HepG2 (cell line): ENCODE data around the gene RGSL1. TPM values are rescaled to one million over a fixed set of nuclear protein-coding genes. Genes with fewer than 3 reads are reported as not detected.

ENCODE experiments used
- JUND ChIP-seq: sonication (generic); formaldehyde crosslinking; IDR thresholded peaks from 2 replicates; pipeline ENCODE4 v1.8.0; 2022; ENCODE audit warnings: mild to moderate bottlenecking, missing genetic modification reagents
- MAF1 ChIP-seq: sonication (generic); formaldehyde crosslinking; IDR thresholded peaks from 2 replicates; pipeline ENCODE4 v1.5.0; 2020; ENCODE audit warnings: missing genetic modification reagents, borderline replicate concordance
- MAFG ChIP-seq: sonication (generic); formaldehyde crosslinking; IDR thresholded peaks from 2 replicates; pipeline ENCODE4 v1.5.1; 2020; ENCODE audit warnings: mild to moderate bottlenecking, missing genetic modification reagents
- MBNL3 ChIP-seq: fragments of 250-450 bp; sonication (Bioruptor Pico); conservative IDR thresholded peaks from 2 replicates; pipeline ENCODE4 v1.8.0; 2022; ENCODE audit warnings: mild to moderate bottlenecking, inconsistent platforms
- NFE2 ChIP-seq: sonication (generic); formaldehyde crosslinking; IDR thresholded peaks from 2 replicates; pipeline ENCODE4 v1.4.0; 2020; ENCODE audit warnings: missing genetic modification reagents
- SOX6 ChIP-seq, 2 experiments: fragments of 450-650 bp in 1 of 2; sonication (generic) in 1 of 2; formaldehyde crosslinking in 1 of 2; IDR thresholded peaks; 2 replicates each; pipeline versions ENCODE4 v1.4.0 to v1.6.1; 2017 to 2020; ENCODE audit warnings: antibody characterized with exemption in 1 of 2, mild to moderate bottlenecking in 1 of 2, missing genetic modification reagents in 1 of 2
- THYN1 ChIP-seq: sonication (generic); formaldehyde crosslinking; IDR thresholded peaks from 2 replicates; pipeline ENCODE4 v1.8.1; 2023; ENCODE audit warnings: low read depth, mild to moderate bottlenecking, moderate library complexity, missing genetic modification reagents, borderline replicate concordance
- ZNF30 ChIP-seq: sonication (generic); formaldehyde crosslinking; IDR thresholded peaks from 2 replicates; pipeline ENCODE4 v1.5.0; 2020; ENCODE audit warnings: mild to moderate bottlenecking, missing genetic modification reagents
- ZNF660 ChIP-seq: sonication (generic); formaldehyde crosslinking; IDR thresholded peaks from 2 replicates; pipeline ENCODE4 v1.5.1; 2020; ENCODE audit warnings: mild to moderate bottlenecking, low read depth, missing genetic modification reagents, borderline replicate concordance
- ZNF674 ChIP-seq: sonication (generic); formaldehyde crosslinking; IDR thresholded peaks from 2 replicates; pipeline ENCODE4 v1.5.0; 2020; ENCODE audit warnings: low read depth, mild to moderate bottlenecking, missing genetic modification reagents
- ZNF784 ChIP-seq: sonication (generic); formaldehyde crosslinking; IDR thresholded peaks from 2 replicates; pipeline ENCODE4 v1.5.1; 2020; ENCODE audit warnings: missing genetic modification reagents, mild to moderate bottlenecking, borderline replicate concordance
- polyA plus RNA-seq, 8 experiments: library from polyadenylated mRNA; depleted of rRNA in 3 of 8; stranded (reverse) in 7 of 8; unstranded in 1 of 8; fragments of >200 nt; fragmentation: Illumina TruSeq in 4 of 8; extraction: Trizol in 4 of 8; gene quantifications; 2 replicates each; pipeline versions ENCODE4 v1.2.1 to v1.2.3, GENCODE V29; 2011 to 2016; ENCODE audit warnings: low read depth in 4 of 8, missing spikeins in 1 of 8, mixed read lengths in 1 of 8; ENCODE audit not compliant: insufficient read depth in 1 of 8
- total RNA-seq, 5 experiments: library from RNA; depleted of rRNA; stranded (reverse); fragments of >200 nt; fragmentation: Illumina TruSeq; extraction: Trizol; gene quantifications; 2 replicates each; pipeline ENCODE4 v1.2.3, GENCODE V29; 2016; ENCODE audit warnings: low read depth in 1 of 5
- TF ChIP-seq, protein P1 (sequence below): sonication (generic); formaldehyde crosslinking; IDR thresholded peaks from 2 replicates; pipeline ENCODE4 v1.4.0; 2020; ENCODE audit warnings: mild to moderate bottlenecking, low read depth, missing genetic modification reagents
- TF ChIP-seq, protein P2 (sequence below): sonication (generic); formaldehyde crosslinking; IDR thresholded peaks from one replicate; pipeline ENCODE4 v1.5.1; 2020; ENCODE audit warnings: mild to moderate bottlenecking, missing genetic modification reagents; ENCODE audit errors: not compliant biosample characterization

The RGSL1 gene
- total and polyA plus RNA-seq, 2 of the 13 experiments (the other 11 are each of a cell fraction or from before 2014, with no cell fraction given) = not detected

- TF ChIP-seq JUND (no peak), MAFG (no peak), MBNL3 (CRISPR knock-in tag) (no peak), ZNF784 (CRISPR knock-in tag) (no peak), NFE2 (CRISPR knock-in tag) (no peak), SOX6 (IDR thresholded peaks at IDR 0.05) (no peak), SOX6 (CRISPR knock-in tag; IDR thresholded peaks at IDR 0.05) (peak; percentile 67), MAF1 (no peak), ZNF660 (CRISPR knock-in tag) (no peak), THYN1 (no peak), ZNF674 (CRISPR knock-in tag) (no peak), ZNF30 (CRISPR knock-in tag) (no peak)
- TF ChIP-seq, protein P1, sequence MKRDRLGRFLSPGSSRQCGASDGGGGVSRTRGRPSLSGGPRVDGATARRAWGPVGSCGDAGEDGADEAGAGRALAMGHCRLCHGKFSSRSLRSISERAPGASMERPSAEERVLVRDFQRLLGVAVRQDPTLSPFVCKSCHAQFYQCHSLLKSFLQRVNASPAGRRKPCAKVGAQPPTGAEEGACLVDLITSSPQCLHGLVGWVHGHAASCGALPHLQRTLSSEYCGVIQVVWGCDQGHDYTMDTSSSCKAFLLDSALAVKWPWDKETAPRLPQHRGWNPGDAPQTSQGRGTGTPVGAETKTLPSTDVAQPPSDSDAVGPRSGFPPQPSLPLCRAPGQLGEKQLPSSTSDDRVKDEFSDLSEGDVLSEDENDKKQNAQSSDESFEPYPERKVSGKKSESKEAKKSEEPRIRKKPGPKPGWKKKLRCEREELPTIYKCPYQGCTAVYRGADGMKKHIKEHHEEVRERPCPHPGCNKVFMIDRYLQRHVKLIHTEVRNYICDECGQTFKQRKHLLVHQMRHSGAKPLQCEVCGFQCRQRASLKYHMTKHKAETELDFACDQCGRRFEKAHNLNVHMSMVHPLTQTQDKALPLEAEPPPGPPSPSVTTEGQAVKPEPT (CRISPR knock-in tag) = no peak
- TF ChIP-seq, protein P2, sequence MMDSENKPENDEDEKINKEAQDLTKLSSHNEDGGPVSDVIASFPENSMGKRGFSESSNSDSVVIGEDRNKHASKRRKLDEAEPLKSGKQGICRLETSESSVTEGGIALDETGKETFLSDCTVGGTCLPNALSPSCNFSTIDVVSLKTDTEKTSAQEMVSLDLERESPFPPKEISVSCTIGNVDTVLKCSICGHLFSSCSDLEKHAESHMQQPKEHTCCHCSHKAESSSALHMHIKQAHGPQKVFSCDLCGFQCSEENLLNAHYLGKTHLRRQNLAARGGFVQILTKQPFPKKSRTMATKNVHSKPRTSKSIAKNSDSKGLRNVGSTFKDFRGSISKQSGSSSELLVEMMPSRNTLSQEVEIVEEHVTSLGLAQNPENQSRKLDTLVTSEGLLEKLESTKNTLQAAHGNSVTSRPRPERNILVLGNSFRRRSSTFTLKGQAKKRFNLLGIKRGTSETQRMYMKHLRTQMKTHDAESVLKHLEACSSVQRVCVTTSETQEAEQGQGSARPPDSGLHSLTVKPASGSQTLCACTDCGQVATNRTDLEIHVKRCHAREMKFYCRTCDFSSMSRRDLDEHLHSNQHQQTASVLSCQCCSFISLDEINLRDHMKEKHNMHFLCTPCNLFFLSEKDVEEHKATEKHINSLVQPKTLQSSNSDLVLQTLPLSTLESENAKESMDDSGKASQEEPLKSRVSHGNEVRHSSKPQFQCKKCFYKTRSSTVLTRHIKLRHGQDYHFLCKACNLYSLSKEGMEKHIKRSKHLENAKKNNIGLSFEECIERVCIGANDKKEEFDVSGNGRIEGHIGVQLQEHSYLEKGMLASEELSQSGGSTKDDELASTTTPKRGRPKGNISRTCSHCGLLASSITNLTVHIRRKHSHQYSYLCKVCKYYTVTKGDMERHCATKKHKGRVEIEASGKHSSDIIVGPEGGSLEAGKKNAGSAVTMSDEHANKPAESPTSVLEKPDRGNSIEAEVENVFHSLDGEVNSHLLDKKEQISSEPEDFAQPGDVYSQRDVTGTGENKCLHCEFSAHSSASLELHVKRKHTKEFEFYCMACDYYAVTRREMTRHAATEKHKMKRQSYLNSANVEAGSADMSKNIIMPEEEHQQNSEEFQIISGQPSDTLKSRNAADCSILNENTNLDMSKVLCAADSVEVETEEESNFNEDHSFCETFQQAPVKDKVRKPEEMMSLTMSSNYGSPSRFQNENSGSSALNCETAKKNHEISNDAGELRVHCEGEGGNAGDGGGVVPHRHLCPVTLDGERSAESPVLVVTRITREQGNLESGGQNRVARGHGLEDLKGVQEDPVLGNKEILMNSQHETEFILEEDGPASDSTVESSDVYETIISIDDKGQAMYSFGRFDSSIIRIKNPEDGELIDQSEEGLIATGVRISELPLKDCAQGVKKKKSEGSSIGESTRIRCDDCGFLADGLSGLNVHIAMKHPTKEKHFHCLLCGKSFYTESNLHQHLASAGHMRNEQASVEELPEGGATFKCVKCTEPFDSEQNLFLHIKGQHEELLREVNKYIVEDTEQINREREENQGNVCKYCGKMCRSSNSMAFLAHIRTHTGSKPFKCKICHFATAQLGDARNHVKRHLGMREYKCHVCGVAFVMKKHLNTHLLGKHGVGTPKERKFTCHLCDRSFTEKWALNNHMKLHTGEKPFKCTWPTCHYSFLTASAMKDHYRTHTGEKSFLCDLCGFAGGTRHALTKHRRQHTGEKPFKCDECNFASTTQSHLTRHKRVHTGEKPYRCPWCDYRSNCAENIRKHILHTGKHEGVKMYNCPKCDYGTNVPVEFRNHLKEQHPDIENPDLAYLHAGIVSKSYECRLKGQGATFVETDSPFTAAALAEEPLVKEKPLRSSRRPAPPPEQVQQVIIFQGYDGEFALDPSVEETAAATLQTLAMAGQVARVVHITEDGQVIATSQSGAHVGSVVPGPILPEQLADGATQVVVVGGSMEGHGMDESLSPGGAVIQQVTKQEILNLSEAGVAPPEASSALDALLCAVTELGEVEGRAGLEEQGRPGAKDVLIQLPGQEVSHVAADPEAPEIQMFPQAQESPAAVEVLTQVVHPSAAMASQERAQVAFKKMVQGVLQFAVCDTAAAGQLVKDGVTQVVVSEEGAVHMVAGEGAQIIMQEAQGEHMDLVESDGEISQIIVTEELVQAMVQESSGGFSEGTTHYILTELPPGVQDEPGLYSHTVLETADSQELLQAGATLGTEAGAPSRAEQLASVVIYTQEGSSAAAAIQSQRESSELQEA (CRISPR knock-in tag) = no peak
Observed at GRCh38 chr1:182457844-182458243, 7.9 kb downstream of the RGSL1 start (continued).
